Measurements from ENCODE around the gene PAX8. TPM values are rescaled to one million over a fixed set of nuclear protein-coding genes. Genes with fewer than 3 reads are reported as not detected.

The PAX8 gene
- total RNA-seq, 6 experiments from 2014 or later: 0.33 to 6.7 (median 5.1) TPM

DNA sequence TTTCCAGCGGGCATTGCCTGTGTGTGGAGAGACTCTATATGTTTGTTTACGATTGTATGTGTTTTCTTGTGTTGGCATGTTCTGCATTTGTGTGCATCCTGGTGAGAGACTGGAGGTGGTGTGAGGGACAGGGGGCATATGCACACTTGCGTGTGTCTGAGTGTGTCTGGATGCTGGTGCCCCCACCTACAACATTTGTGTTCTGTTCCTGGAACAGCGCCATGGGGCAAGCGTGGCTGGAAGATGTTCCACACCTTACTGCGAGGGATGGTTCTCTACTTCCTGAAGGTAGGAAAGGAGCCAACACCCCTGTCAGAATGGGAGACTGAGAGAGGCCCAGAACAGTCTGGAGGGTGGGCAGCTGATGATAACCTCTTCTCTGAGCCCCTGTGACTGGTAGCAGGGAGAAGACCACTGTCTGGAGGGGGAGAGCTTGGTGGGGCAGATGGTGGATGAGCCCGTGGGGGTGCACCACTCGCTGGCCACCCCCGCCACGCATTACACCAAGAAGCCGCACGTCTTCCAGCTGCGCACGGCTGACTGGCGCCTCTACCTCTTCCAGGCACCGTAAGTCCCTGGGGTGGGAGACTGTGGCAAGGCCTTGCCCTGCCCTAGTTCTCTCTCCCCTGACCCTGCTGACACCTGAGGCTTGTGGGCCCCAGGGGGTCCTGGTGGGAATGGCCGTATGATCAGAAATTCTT, 81.2 kb downstream of the PAX8 start:
- H3K36me3 Mint-ChIP-seq (ENCODE audit: low read depth): no peaks in the 10 kb centered on the region
- peak overlapping the region; percentile 77 for H3K4me3 Mint-ChIP-seq
- DNase-seq: no peak
- H3K27me3 Mint-ChIP-seq (ENCODE audit: insufficient read depth): no peaks in the 10 kb centered on the region; the same call in 1 of the 2 replicates
- H3K9me3 Mint-ChIP-seq: no peaks in the 10 kb centered on the region
- H3K4me1 Mint-ChIP-seq (ENCODE audit: low read depth): peaks cover 18% of the 10 kb centered on the region
- TF ChIP-seq, protein P1, sequence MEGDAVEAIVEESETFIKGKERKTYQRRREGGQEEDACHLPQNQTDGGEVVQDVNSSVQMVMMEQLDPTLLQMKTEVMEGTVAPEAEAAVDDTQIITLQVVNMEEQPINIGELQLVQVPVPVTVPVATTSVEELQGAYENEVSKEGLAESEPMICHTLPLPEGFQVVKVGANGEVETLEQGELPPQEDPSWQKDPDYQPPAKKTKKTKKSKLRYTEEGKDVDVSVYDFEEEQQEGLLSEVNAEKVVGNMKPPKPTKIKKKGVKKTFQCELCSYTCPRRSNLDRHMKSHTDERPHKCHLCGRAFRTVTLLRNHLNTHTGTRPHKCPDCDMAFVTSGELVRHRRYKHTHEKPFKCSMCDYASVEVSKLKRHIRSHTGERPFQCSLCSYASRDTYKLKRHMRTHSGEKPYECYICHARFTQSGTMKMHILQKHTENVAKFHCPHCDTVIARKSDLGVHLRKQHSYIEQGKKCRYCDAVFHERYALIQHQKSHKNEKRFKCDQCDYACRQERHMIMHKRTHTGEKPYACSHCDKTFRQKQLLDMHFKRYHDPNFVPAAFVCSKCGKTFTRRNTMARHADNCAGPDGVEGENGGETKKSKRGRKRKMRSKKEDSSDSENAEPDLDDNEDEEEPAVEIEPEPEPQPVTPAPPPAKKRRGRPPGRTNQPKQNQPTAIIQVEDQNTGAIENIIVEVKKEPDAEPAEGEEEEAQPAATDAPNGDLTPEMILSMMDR (IDR thresholded peaks at IDR 0.05): no peak
- H3K27ac Mint-ChIP-seq: no peak overlapping the region

DNA sequence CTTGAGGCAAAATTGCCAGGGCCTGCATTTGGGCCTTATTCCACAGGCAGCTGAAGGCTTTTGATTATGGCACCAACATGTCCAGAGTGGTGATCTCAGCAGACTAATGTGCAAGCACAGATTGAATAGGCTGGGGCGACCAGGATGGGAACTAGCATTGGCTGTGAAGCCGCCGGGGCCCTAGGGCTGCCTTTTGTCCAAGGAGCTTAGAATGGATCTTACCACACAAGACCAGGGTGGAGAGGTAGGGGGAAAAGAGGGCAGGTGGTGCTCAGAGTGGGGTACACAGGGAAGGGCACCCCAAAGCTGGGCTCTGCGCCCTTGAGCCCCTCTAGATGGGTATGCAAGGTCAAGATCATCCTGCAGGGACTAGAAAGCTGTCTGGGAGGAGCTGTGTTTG, 81.9 kb downstream of the PAX8 start:
- no peaks in the 10 kb centered on the region; the same call in 1 of the 2 replicates for H3K27me3 Mint-ChIP-seq (ENCODE audit: insufficient read depth)
- no peak for DNase-seq
- H3K36me3 Mint-ChIP-seq (ENCODE audit: low read depth): no peaks in the 10 kb centered on the region
- no peak overlapping the region for H3K27ac Mint-ChIP-seq
- H3K4me3 Mint-ChIP-seq: no peak overlapping the region
- H3K9me3 Mint-ChIP-seq: no peaks in the 10 kb centered on the region
- peaks cover 18% of the 10 kb centered on the region for H3K4me1 Mint-ChIP-seq (ENCODE audit: low read depth)
- TF ChIP-seq, protein P1 (IDR thresholded peaks at IDR 0.05): no peak

- Mint-ChIP-seq H3K27ac (no peak overlapping the region), H3K9me3 (no peaks in the 10 kb centered on the region), H3K36me3 (ENCODE audit: low read depth) (no peaks in the 10 kb centered on the region), H3K4me1 (ENCODE audit: low read depth) (peaks cover 17% of the 10 kb centered on the region), H3K4me3 (no peak overlapping the region), H3K27me3 (ENCODE audit: insufficient read depth) (no peaks in the 10 kb centered on the region; the same call in 1 of the 2 replicates)
- TF ChIP-seq, protein P1 (IDR thresholded peaks at IDR 0.05): no peak
- no peak for DNase-seq
Observed at GRCh38 chr2:113195923-113196501, 82.7 kb downstream of the PAX8 start.

- Mint-ChIP-seq H3K4me3 (no peak overlapping the region), H3K27me3 (ENCODE audit: insufficient read depth) (peaks cover 9% of the 10 kb centered on the region; the same call in 1 of the 2 replicates), H3K27ac (no peak overlapping the region), H3K4me1 (ENCODE audit: low read depth) (no peaks in the 10 kb centered on the region), H3K36me3 (ENCODE audit: low read depth) (no peaks in the 10 kb centered on the region), H3K9me3 (no peaks in the 10 kb centered on the region)
- no peak for DNase-seq
- TF ChIP-seq, protein P1 (IDR thresholded peaks at IDR 0.05): peak; percentile 28; the same call in 1 of the 2 replicates
Observed at GRCh38 chr2:113192459-113193100, 86.1 kb downstream of the PAX8 start.

DNA sequence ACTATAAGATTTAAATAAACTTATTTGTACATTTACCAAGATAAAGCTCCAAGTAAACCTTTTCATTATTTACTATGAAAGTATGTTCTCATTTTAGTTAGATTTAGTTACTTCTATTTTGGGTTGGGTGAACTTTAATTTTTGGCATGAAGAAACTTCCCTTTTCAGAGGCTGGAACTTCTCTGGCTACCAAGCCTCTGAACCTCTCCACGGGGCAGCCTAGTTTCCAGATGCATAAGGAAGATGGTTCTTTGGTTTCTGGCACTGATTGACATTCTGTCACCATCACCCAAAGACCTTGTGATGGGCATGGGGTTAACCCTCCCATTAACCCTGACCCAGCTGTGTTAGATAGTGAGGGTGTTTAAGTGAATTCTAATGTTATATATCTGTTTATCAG, 87.8 kb downstream of the PAX8 start:
- Mint-ChIP-seq H3K4me3 (no peak overlapping the region), H3K27ac (no peak overlapping the region), H3K9me3 (no peaks in the 10 kb centered on the region), H3K36me3 (ENCODE audit: low read depth) (no peaks in the 10 kb centered on the region), H3K4me1 (ENCODE audit: low read depth) (no peaks in the 10 kb centered on the region), H3K27me3 (ENCODE audit: insufficient read depth) (peaks cover 14% of the 10 kb centered on the region)
- TF ChIP-seq, protein P1 (IDR thresholded peaks at IDR 0.05): no peak
- no peak for DNase-seq

Data from HFFc6 (cell line).